ENCODE measurements around the gene ELAVL1. TPM values are rescaled to one million over a fixed set of nuclear protein-coding genes. Genes with fewer than 3 reads are reported as not detected.

Gene ELAVL1
- total RNA-seq, 1 donor from 2014 or later: 89.6 TPM

DNA sequence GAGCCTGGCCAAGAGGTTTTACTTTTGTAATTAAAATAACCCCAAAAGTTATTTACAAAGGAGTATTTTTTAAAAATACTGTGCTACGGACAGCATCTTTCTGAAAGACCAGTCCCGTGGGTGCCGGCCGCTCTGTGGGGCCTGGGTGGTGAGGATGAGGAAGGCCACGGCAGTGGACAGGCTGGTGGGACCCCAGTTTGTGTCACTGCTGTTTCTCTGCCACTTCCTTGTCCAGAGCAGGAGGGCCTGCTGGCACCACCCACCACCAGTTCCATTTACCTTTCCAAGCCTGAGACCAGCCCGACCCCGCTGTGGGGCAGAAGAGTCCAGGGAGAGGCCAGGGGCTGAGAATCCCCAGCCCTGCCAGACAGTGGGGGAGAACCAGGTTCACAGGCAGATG is 23.8 kb downstream of the ELAVL1 start:
- Mint-ChIP-seq H3K4me1 (ENCODE audit: unreplicated experiment) (peaks cover 8% of the 10 kb centered on the region), H3K36me3 (ENCODE audit: unreplicated experiment) (peaks cover 23% of the 10 kb centered on the region), H3K27me3 (ENCODE audit: unreplicated experiment) (no peaks in the 10 kb centered on the region), H3K9me3 (ENCODE audit: unreplicated experiment) (no peaks in the 10 kb centered on the region), H3K4me3 (ENCODE audit: unreplicated experiment) (no peak overlapping the region), H3K27ac (ENCODE audit: unreplicated experiment) (no peak overlapping the region)
- no peak for DNase-seq (ENCODE audit: extremely low spot score, unreplicated experiment)
- TF ChIP-seq, protein P1, sequence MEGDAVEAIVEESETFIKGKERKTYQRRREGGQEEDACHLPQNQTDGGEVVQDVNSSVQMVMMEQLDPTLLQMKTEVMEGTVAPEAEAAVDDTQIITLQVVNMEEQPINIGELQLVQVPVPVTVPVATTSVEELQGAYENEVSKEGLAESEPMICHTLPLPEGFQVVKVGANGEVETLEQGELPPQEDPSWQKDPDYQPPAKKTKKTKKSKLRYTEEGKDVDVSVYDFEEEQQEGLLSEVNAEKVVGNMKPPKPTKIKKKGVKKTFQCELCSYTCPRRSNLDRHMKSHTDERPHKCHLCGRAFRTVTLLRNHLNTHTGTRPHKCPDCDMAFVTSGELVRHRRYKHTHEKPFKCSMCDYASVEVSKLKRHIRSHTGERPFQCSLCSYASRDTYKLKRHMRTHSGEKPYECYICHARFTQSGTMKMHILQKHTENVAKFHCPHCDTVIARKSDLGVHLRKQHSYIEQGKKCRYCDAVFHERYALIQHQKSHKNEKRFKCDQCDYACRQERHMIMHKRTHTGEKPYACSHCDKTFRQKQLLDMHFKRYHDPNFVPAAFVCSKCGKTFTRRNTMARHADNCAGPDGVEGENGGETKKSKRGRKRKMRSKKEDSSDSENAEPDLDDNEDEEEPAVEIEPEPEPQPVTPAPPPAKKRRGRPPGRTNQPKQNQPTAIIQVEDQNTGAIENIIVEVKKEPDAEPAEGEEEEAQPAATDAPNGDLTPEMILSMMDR (IDR thresholded peaks at IDR 0.05): no peak

DNA sequence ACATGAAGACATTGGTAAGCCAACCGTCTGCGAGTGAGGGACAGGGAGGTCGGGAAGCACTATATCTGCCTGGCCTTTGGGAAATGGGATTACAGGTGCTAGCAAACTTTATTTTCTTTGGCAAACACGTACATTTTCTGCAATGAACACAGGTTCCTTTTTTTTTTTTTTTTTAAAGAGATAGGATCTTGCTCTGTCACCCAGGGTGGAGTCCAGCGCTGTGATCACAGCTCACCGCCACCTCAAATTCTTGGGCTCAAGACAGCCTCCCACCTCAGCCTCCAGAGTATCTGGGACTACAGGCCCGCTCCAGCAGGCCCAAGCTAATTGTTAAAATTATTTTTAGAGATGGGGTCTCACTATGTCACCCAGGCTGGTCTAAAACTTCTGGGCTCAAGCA is 24.2 kb downstream of the ELAVL1 start:
- peaks cover 3% of the 10 kb centered on the region for H3K4me1 Mint-ChIP-seq (ENCODE audit: unreplicated experiment)
- TF ChIP-seq, protein P1 (IDR thresholded peaks at IDR 0.05): no peak
- H3K9me3 Mint-ChIP-seq (ENCODE audit: unreplicated experiment): no peaks in the 10 kb centered on the region
- H3K27ac Mint-ChIP-seq (ENCODE audit: unreplicated experiment): no peak overlapping the region
- DNase-seq (ENCODE audit: extremely low spot score, unreplicated experiment): no peak
- peaks cover 22% of the 10 kb centered on the region for H3K36me3 Mint-ChIP-seq (ENCODE audit: unreplicated experiment)
- no peak overlapping the region for H3K4me3 Mint-ChIP-seq (ENCODE audit: unreplicated experiment)
- H3K27me3 Mint-ChIP-seq (ENCODE audit: unreplicated experiment): no peaks in the 10 kb centered on the region

DNA sequence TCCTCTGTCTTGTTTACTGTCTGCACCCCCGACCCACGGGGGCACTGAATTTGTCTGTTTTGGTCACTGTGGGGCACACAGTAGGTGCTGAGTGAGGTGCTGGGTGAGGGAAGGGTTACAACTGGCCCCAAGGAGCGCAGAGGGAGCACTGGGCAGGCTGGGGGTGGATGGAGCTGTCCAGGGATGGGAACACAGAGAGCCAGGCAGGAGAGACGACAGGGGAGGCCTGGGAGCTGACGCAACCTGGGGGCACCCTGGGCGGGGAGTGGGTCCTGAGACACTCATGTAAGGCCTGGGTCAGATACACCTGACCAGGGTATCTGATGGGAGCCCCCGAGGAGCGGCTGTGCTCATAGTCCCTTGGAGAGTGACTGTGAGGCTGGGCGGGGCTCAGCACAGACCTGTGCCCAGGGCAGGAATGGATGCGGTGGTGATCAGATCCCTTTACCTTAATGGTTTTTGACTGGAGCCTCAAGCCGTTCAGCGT is 24.8 kb downstream of the ELAVL1 start:
- no peaks in the 10 kb centered on the region for H3K27me3 Mint-ChIP-seq (ENCODE audit: unreplicated experiment)
- TF ChIP-seq, protein P1 (IDR thresholded peaks at IDR 0.05): no peak
- H3K4me3 Mint-ChIP-seq (ENCODE audit: unreplicated experiment): no peak overlapping the region
- H3K36me3 Mint-ChIP-seq (ENCODE audit: unreplicated experiment): peaks cover 20% of the 10 kb centered on the region
- H3K9me3 Mint-ChIP-seq (ENCODE audit: unreplicated experiment): no peaks in the 10 kb centered on the region
- H3K27ac Mint-ChIP-seq (ENCODE audit: unreplicated experiment): no peak overlapping the region
- no peaks in the 10 kb centered on the region for H3K4me1 Mint-ChIP-seq (ENCODE audit: unreplicated experiment)
- DNase-seq (ENCODE audit: extremely low spot score, unreplicated experiment): no peak

DNA sequence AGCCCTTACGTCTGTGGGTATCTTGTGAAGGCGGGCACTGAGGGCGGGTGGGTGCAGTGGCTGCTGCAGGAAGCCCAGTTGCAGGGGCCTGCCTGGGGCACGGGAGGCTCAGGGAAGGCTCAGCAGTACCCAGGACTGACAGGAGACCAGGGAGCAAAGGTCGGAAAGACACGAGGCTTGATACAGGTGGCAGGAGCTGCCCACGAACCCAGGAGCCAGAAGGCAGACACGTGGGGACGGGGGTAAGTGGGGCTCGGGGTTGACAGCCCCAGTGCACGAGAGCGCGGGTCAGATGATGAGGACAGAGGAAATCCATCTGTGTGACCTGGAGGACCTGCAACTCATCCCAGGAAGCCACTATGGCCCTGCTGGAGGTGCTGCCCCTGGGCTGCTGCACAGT is 25.3 kb downstream of the ELAVL1 start:
- TF ChIP-seq, protein P1 (IDR thresholded peaks at IDR 0.05): no peak
- H3K27ac Mint-ChIP-seq (ENCODE audit: unreplicated experiment): no peak overlapping the region
- H3K9me3 Mint-ChIP-seq (ENCODE audit: unreplicated experiment): no peaks in the 10 kb centered on the region
- no peak overlapping the region for H3K4me3 Mint-ChIP-seq (ENCODE audit: unreplicated experiment)
- DNase-seq (ENCODE audit: extremely low spot score, unreplicated experiment): no peak
- H3K4me1 Mint-ChIP-seq (ENCODE audit: unreplicated experiment): no peaks in the 10 kb centered on the region
- H3K27me3 Mint-ChIP-seq (ENCODE audit: unreplicated experiment): no peaks in the 10 kb centered on the region
- H3K36me3 Mint-ChIP-seq (ENCODE audit: unreplicated experiment): peaks cover 20% of the 10 kb centered on the region

DNA sequence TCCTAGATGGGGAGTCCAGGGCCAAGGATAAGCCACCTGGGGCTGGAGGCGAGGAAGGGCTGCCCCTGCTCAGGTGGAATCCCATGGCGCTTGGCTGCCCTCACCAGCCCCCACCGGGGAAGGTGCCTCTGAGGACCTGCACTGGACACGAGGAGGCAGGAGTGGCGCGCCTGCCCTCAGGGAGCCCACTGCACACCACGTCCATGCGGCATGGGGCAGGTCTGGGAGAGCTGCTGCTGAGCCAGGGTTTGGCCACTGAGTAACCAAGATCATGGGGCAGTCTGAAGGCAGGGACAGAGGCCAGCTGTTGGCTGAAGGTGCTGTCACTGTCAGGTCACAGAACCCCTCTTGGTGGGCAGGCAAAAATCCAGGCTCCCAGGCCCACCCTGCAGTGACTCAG is 25.9 kb downstream of the ELAVL1 start:
- Mint-ChIP-seq H3K27me3 (ENCODE audit: unreplicated experiment) (no peaks in the 10 kb centered on the region), H3K27ac (ENCODE audit: unreplicated experiment) (no peak overlapping the region), H3K9me3 (ENCODE audit: unreplicated experiment) (no peaks in the 10 kb centered on the region), H3K4me3 (ENCODE audit: unreplicated experiment) (no peak overlapping the region), H3K4me1 (ENCODE audit: unreplicated experiment) (no peaks in the 10 kb centered on the region), H3K36me3 (ENCODE audit: unreplicated experiment) (peaks cover 20% of the 10 kb centered on the region)
- TF ChIP-seq, protein P1 (IDR thresholded peaks at IDR 0.05): no peak
- no peak for DNase-seq (ENCODE audit: extremely low spot score, unreplicated experiment)
